ENCODE measurements around the gene C1D. TPM values are rescaled to one million over a fixed set of nuclear protein-coding genes. Genes with fewer than 3 reads are reported as not detected.

C1D gene
- total and polyA plus RNA-seq, 8 donors, result 3.3 to 16.7 (median 6.3) TPM

GRCh38 chr2:68024450-68024849 lies 38.4 kb downstream of the C1D start:
- ATAC-seq (no peak), DNase-seq (no peak), FAIRE-seq (no peak)
- TF ChIP-seq CTCF (IDR thresholded peaks at IDR 0.05), result no peak
- H3K27ac ChIP-seq, result no peak overlapping the region
- 85 to 93% methylated on average over 22 of the region's 22 CpGs for WGBS, 2 donors
- no peak overlapping the region for H3K4me3 ChIP-seq
- intact Hi-C loops (cut with DNase I), result no loop called here
- H3K4me1 ChIP-seq, result no peaks in the 10 kb centered on the region
- H3K9me3 ChIP-seq, result no peaks in the 10 kb centered on the region
- no peaks in the 10 kb centered on the region for H3K27me3 ChIP-seq
- H3K36me3 ChIP-seq, result no peaks in the 10 kb centered on the region

- no peaks in the 10 kb centered on the region for H3K27me3 ChIP-seq
- no peaks in the 10 kb centered on the region for H3K4me1 ChIP-seq
- no peak overlapping the region for H3K4me3 ChIP-seq
- no peak for FAIRE-seq
- TF ChIP-seq CTCF (IDR thresholded peaks at IDR 0.05), result no peak
- H3K9me3 ChIP-seq, result no peaks in the 10 kb centered on the region
- intact Hi-C loops (cut with DNase I), result no loop called here
- no peak overlapping the region for H3K27ac ChIP-seq
- 90 to 93% methylated on average over 16 of the region's 16 CpGs for WGBS, 2 donors
- H3K36me3 ChIP-seq, result no peaks in the 10 kb centered on the region
- ATAC-seq, result no peak
- DNase-seq, result peak in 1 of 6 donors; percentile 54
Observed at GRCh38 chr2:68023904-68024303, 38.9 kb downstream of the C1D start.

- Histone ChIP-seq H3K9me3 (no peaks in the 10 kb centered on the region), H3K27ac (no peak overlapping the region), H3K4me3 (no peak overlapping the region), H3K4me1 (no peaks in the 10 kb centered on the region), H3K27me3 (no peaks in the 10 kb centered on the region), H3K36me3 (no peaks in the 10 kb centered on the region)
- ATAC-seq, result no peak
- TF ChIP-seq CTCF (IDR thresholded peaks at IDR 0.05), result no peak
- DNase-seq, result no peak
- FAIRE-seq, result no peak
- intact Hi-C loops (cut with DNase I), result no loop called here
- 79 to 85% methylated on average over 4 of the region's 4 CpGs for whole genome bisulfite sequencing, 2 donors
Observed at GRCh38 chr2:68018727-68019126, 44.1 kb downstream of the C1D start.

GRCh38 chr2:68009526-68009925 lies 53.3 kb downstream of the C1D start:
- DNase-seq (no peak), FAIRE-seq (no peak), ATAC-seq (no peak)
- no peaks in the 10 kb centered on the region for H3K36me3 ChIP-seq
- intact Hi-C loops (cut with DNase I), result no loop called here
- H3K4me3 ChIP-seq, result no peak overlapping the region
- no peaks in the 10 kb centered on the region for H3K9me3 ChIP-seq
- WGBS, 2 donors, result 90 to 91% methylated on average over 5 of the region's 5 CpGs
- H3K27ac ChIP-seq, result no peak overlapping the region
- no peaks in the 10 kb centered on the region for H3K27me3 ChIP-seq
- H3K4me1 ChIP-seq, result no peaks in the 10 kb centered on the region
- TF ChIP-seq CTCF (IDR thresholded peaks at IDR 0.05), result no peak

GRCh38 chr2:68000170-68000825 lies 62.5 kb downstream of the C1D start:
- Histone ChIP-seq H3K27me3 (no peaks in the 10 kb centered on the region), H3K27ac (no peak overlapping the region), H3K4me3 (no peak overlapping the region), H3K4me1 (no peaks in the 10 kb centered on the region), H3K36me3 (no peaks in the 10 kb centered on the region), H3K9me3 (no peaks in the 10 kb centered on the region)
- TF ChIP-seq CTCF (IDR thresholded peaks at IDR 0.05), result no peak
- no peak for DNase-seq
- intact Hi-C loops (cut with DNase I), result no loop called here
- WGBS, 2 donors, result 75 to 80% methylated on average over 8 of the region's 8 CpGs
- no peak for ATAC-seq
- FAIRE-seq, result no peak
